CD14-positive monocyte (primary cell): ENCODE measurements around the gene CACYBP. TPM values are rescaled to one million over a fixed set of nuclear protein-coding genes. Genes with fewer than 3 reads are reported as not detected.
A peak's percentile ranks its signal among the peaks of the same experiment; 100 is the strongest.

Experiments
- DNase-seq, 3 donors: peaks; one replicate each; pipeline ENCODE4 v3.0.0-alpha.2; 2011 to 2022
- H2AFZ ChIP-seq: 2 replicates; pipeline ENCODE4 v1.6.0; 2012; ENCODE audit warnings: mild to moderate bottlenecking, low read depth, low read length, inconsistent platforms; ENCODE audit not compliant: insufficient read depth, poor library complexity, severe bottlenecking
- H3K27ac ChIP-seq, 2 donors: 1 replicate in 1 of 2; 2 replicates in 1 of 2; pipeline ENCODE4 v1.5.1; 2012 to 2013; ENCODE audit warnings: low read length in 2 of 2, control low read depth in 1 of 2, inconsistent platforms in 1 of 2, low read depth in 1 of 2, mild to moderate bottlenecking in 1 of 2
- H3K27me3 ChIP-seq, 2 donors: one replicate each; pipeline versions ENCODE4 v1.6.0 to v1.6.1; 2011 to 2013; ENCODE audit warnings: low read length in 2 of 2; ENCODE audit not compliant: control insufficient read depth in 2 of 2, insufficient read depth in 2 of 2
- H3K36me3 ChIP-seq, 2 donors: replicated peaks in 1 of 2; 1 replicate in 1 of 2; 2 replicates in 1 of 2; pipeline versions ENCODE4 v1.5.1 to v1.6.1; 2012 to 2013; ENCODE audit warnings: low read length in 2 of 2, control low read depth in 1 of 2, inconsistent platforms in 1 of 2, mild to moderate bottlenecking in 1 of 2; ENCODE audit not compliant: insufficient read depth in 2 of 2, control insufficient read depth in 1 of 2
- H3K4me1 ChIP-seq, 2 donors: 1 replicate in 1 of 2; 2 replicates in 1 of 2; pipeline versions ENCODE4 v1.5.1 to v1.6.1; 2012 to 2013; ENCODE audit warnings: low read length in 2 of 2, control low read depth in 1 of 2, inconsistent platforms in 1 of 2, mild to moderate bottlenecking in 1 of 2, moderate library complexity in 1 of 2; ENCODE audit not compliant: insufficient read depth in 2 of 2, control insufficient read depth in 1 of 2
- H3K4me2 ChIP-seq: replicated peaks from 2 replicates; pipeline ENCODE3; 2012; ENCODE audit warnings: low read length, moderate library complexity, mild to moderate bottlenecking; ENCODE audit not compliant: poor library complexity, severe bottlenecking; ENCODE audit errors: extremely low read depth
- H3K4me3 ChIP-seq, 3 experiments: fragments of 200-600 bp in 1 of 3; sonication (generic) in 1 of 3; replicated peaks in 1 of 3; 1 replicate in 2 of 3; 2 replicates in 1 of 3; pipeline ENCODE4 v1.5.1; 2011 to 2013; ENCODE audit warnings: low read length in 3 of 3, mild to moderate bottlenecking in 3 of 3, control low read depth in 2 of 3, low read depth in 2 of 3, inconsistent platforms in 1 of 3, moderate library complexity in 1 of 3
- H3K79me2 ChIP-seq: 2 replicates; pipeline ENCODE4 v1.6.0; 2012; ENCODE audit warnings: mild to moderate bottlenecking, control low read depth, inconsistent platforms, low read length, moderate library complexity; ENCODE audit not compliant: insufficient read depth
- H3K9ac ChIP-seq: 2 replicates; pipeline ENCODE4 v1.6.0; 2017; ENCODE audit warnings: low read length, mild to moderate bottlenecking; ENCODE audit not compliant: insufficient read depth, poor library complexity, severe bottlenecking
- H3K9me3 ChIP-seq, 2 donors: replicated peaks in 1 of 2; 1 replicate in 1 of 2; 2 replicates in 1 of 2; pipeline versions ENCODE4 v1.5.1 to v1.6.1; 2012 to 2013; ENCODE audit warnings: low read length in 2 of 2, control low read depth in 1 of 2; ENCODE audit not compliant: control insufficient read depth in 1 of 2, insufficient read depth in 1 of 2
- H4K20me1 ChIP-seq: 2 replicates; pipeline ENCODE4 v1.6.0; 2012; ENCODE audit warnings: mild to moderate bottlenecking, low read length, control low read depth, moderate library complexity; ENCODE audit not compliant: insufficient read depth
- H3K27ac Mint-ChIP-seq, 7 donors: one replicate each; pipeline ENCODE4 v1.8.0; 2020; ENCODE audit warnings: mild to moderate bottlenecking in 7 of 7, mixed read lengths in 7 of 7, moderate library complexity in 6 of 7, inconsistent platforms in 2 of 7
- H3K27me3 Mint-ChIP-seq, 3 donors: one replicate each; pipeline ENCODE4 v1.8.0; 2021 to 2022; ENCODE audit warnings: low read depth in 3 of 3, mild to moderate bottlenecking in 3 of 3, mixed read lengths in 3 of 3, moderate library complexity in 3 of 3, inconsistent platforms in 1 of 3
- H3K36me3 Mint-ChIP-seq, 2 donors: one replicate each; pipeline ENCODE4 v1.8.0; 2020; ENCODE audit warnings: mixed read lengths in 2 of 2, inconsistent platforms in 1 of 2, mild to moderate bottlenecking in 1 of 2
- H3K4me1 Mint-ChIP-seq: one replicate; pipeline ENCODE4 v1.8.0; 2020; ENCODE audit warnings: mild to moderate bottlenecking, mixed read lengths
- H3K4me3 Mint-ChIP-seq, 2 donors: one replicate each; pipeline ENCODE4 v1.8.0; 2020; ENCODE audit warnings: mild to moderate bottlenecking in 2 of 2, mixed read lengths in 2 of 2, moderate library complexity in 1 of 2
- H3K9me3 Mint-ChIP-seq, 7 donors: one replicate each; pipeline ENCODE4 v1.8.0; 2020 to 2022; ENCODE audit warnings: mixed read lengths in 7 of 7, mild to moderate bottlenecking in 6 of 7, moderate library complexity in 6 of 7, inconsistent platforms in 2 of 7
- CTCF ChIP-seq: fragments of 200-600 bp; IDR thresholded peaks from one replicate; pipeline ENCODE4 v1.8.0; 2022; ENCODE audit warnings: antibody characterized with exemption, mild to moderate bottlenecking
- WGBS: methylation state at CpG from one replicate; pipeline ENCODE4 v1.1.5; 2013; ENCODE audit warnings: missing lambda C conversion rate; ENCODE audit not compliant: insufficient coverage; 5-methylcytosine and 5-hydroxymethylcytosine counted together
- intact Hi-C, 2 donors: fragments of 100-400 bp; cut with micrococcal nuclease; formaldehyde crosslinking; loops; one replicate each; pipeline versions ENCODE4 v1.15.0 to v1.15.1; 2023
- polyA plus RNA-seq, 3 donors: library from polyadenylated mRNA; depleted of rRNA in 1 of 3; unstranded in 2 of 3; stranded (reverse) in 1 of 3; fragments of 300-500 nt in 2 of 3; fragments of >200 nt in 1 of 3; fragmentation: Illumina TruSeq in 2 of 3; gene quantifications; 1 replicate in 2 of 3; 2 replicates in 1 of 3; pipeline ENCODE4 v1.2.3, GENCODE V29; 2012 to 2021

CACYBP gene
- polyA plus RNA-seq, 3 donors, result 15.0 to 86.9 (median 74.8) TPM

GRCh38 chr1:175034775-175035174, 35.0 kb downstream of the CACYBP start:
- WGBS, result no CpG with 5 or more reads among the region's 2 CpGs
- peaks cover 0 to 3% (median 1%) of the 10 kb centered on the region in 3 donors for H3K27me3 Mint-ChIP-seq
- no peak for TF ChIP-seq CTCF
- intact Hi-C loops, result loop anchor here (5.0 to 10.0 kb wide), 5 partner anchors 88 to 290 kb away; no protein-coding TSS in a partner anchor
- Histone ChIP-seq H3K4me3 (no peak overlapping the region), H3K79me2 (no peaks in the 10 kb centered on the region), H4K20me1 (no peaks in the 10 kb centered on the region), H3K27me3 (no peaks in the 10 kb centered on the region), H3K4me2 (no peak overlapping the region), H3K27ac (no peak overlapping the region), H3K9me3 (no peaks in the 10 kb centered on the region), H3K36me3 (no peaks in the 10 kb centered on the region), H3K4me1 (peaks cover 0 to 10% of the 10 kb centered on the region in 2 donors), H2AFZ (no peak overlapping the region), H3K9ac (no peak overlapping the region)
- H3K4me1 Mint-ChIP-seq, result peaks cover 22% of the 10 kb centered on the region
- H3K36me3 Mint-ChIP-seq, result no peaks in the 10 kb centered on the region
- peaks cover 0 to 2% (median 0%) of the 10 kb centered on the region in 7 donors for H3K9me3 Mint-ChIP-seq
- no peak overlapping the region for H3K4me3 Mint-ChIP-seq
- DNase-seq, result no peak
- no peak overlapping the region for H3K27ac Mint-ChIP-seq

- Histone ChIP-seq H3K9me3 (no peaks in the 10 kb centered on the region), H3K4me3 (no peak overlapping the region), H3K36me3 (no peaks in the 10 kb centered on the region), H4K20me1 (no peaks in the 10 kb centered on the region), H3K4me2 (no peak overlapping the region), H3K27ac (no peak overlapping the region), H3K79me2 (no peaks in the 10 kb centered on the region), H2AFZ (peak overlapping the region; percentile 36), H3K9ac (no peak overlapping the region), H3K27me3 (no peaks in the 10 kb centered on the region), H3K4me1 (no peaks in the 10 kb centered on the region)
- H3K36me3 Mint-ChIP-seq, result no peaks in the 10 kb centered on the region
- H3K27ac Mint-ChIP-seq, result no peak overlapping the region
- intact Hi-C loops, result loop anchor here (5.0 to 10.0 kb wide), 3 partner anchors 91 to 289 kb away; no protein-coding TSS in a partner anchor
- DNase-seq, result no peak
- H3K27me3 Mint-ChIP-seq, result peaks cover 0 to 3% (median 1%) of the 10 kb centered on the region in 3 donors
- 100% methylated on average over 3 of the region's 6 CpGs for WGBS
- H3K4me3 Mint-ChIP-seq, result no peak overlapping the region
- no peak for TF ChIP-seq CTCF
- peaks cover 14% of the 10 kb centered on the region for H3K4me1 Mint-ChIP-seq
- peaks cover 0 to 2% (median 0%) of the 10 kb centered on the region in 7 donors for H3K9me3 Mint-ChIP-seq
Observed at GRCh38 chr1:175035865-175036264, 36.1 kb downstream of the CACYBP start.
